Osteoblast (primary cell): Measurements from ENCODE around the gene EGR1. TPM values are rescaled to one million over a fixed set of nuclear protein-coding genes. Genes with fewer than 3 reads are reported as not detected.

ENCODE experiments used
- DNase-seq: peaks from one replicate; pipeline ENCODE4 v3.0.0; 2011; ENCODE audit warnings: low spot score, mixed read lengths; ENCODE audit not compliant: insufficient read length; ENCODE audit errors: missing footprints
- H2AFZ ChIP-seq: 2 replicates; pipeline ENCODE4 v1.6.0; 2011; ENCODE audit warnings: mild to moderate bottlenecking, low read length
- H3K27ac ChIP-seq: 2 replicates; pipeline ENCODE4 v1.5.1; 2011; ENCODE audit warnings: mild to moderate bottlenecking, low read depth, low read length, moderate library complexity
- H3K27me3 ChIP-seq: 2 replicates; pipeline ENCODE4 v1.6.0; 2012; ENCODE audit warnings: mild to moderate bottlenecking, control low read depth, inconsistent platforms, low read length, moderate library complexity; ENCODE audit not compliant: insufficient read depth
- H3K36me3 ChIP-seq: 2 replicates; pipeline ENCODE4 v1.5.1; 2011; ENCODE audit warnings: mild to moderate bottlenecking, low read length, control low read depth, moderate library complexity; ENCODE audit not compliant: insufficient read depth
- H3K4me1 ChIP-seq: 2 replicates; pipeline ENCODE4 v1.5.1; 2011; ENCODE audit warnings: mild to moderate bottlenecking, low read length, control low read depth, moderate library complexity; ENCODE audit not compliant: insufficient read depth
- H3K4me2 ChIP-seq: 2 replicates; pipeline ENCODE4 v1.6.0; 2011; ENCODE audit warnings: mild to moderate bottlenecking, low read length; ENCODE audit not compliant: insufficient read depth
- H3K4me3 ChIP-seq: fragments of 200-600 bp; sonication (generic); 3 replicates; pipeline ENCODE4 v1.5.1; 2012; ENCODE audit warnings: mild to moderate bottlenecking, low read length, inconsistent platforms; ENCODE audit not compliant: insufficient read depth
- H3K79me2 ChIP-seq: 2 replicates; pipeline ENCODE4 v1.6.0; 2012; ENCODE audit warnings: mild to moderate bottlenecking, low read length, control low read depth, inconsistent platforms; ENCODE audit not compliant: insufficient read depth
- H3K9me3 ChIP-seq: 2 replicates; pipeline ENCODE4 v1.5.1; 2011; ENCODE audit warnings: low read depth, low read length, control low read depth
- H4K20me1 ChIP-seq: 2 replicates; pipeline ENCODE4 v1.6.0; 2012; ENCODE audit warnings: mild to moderate bottlenecking, low read length, control low read depth; ENCODE audit not compliant: insufficient read depth
- CTCF ChIP-seq: IDR thresholded peaks from 2 replicates; pipeline ENCODE4 v1.5.1; 2011; ENCODE audit warnings: mild to moderate bottlenecking, low read depth, low read length, moderate library complexity; ENCODE audit errors: extremely low read depth
- total RNA-seq: library from RNA; depleted of rRNA; stranded (reverse); fragments of >200 nt; gene quantifications from 2 replicates; pipeline ENCODE4 v1.2.3, GENCODE V29; 2012

EGR1 gene
- total RNA-seq, 1 donor = 2.2 TPM

DNA sequence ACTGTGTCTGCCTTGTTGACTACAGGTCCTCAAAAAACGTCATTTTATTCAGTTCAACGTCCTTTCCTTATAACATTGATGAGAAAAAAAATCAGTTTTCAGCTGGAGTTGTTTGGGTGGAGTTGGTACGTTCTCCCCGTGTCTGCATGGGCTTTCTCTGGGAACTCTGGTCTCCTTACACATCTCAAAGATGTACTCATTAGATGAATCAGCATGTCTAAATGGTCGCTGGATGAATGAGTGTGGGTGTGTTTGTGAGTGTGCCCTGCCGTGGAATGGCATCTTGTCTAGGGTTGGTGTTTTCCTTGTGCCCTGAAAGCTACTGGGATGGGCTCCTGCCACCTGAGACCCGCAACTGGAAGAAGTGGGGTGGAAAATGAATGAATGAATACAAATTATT lies 30.1 kb downstream of the EGR1 start:
- Histone ChIP-seq H4K20me1 (no peaks in the 10 kb centered on the region), H3K27ac (no peak overlapping the region), H3K36me3 (no peaks in the 10 kb centered on the region), H3K9me3 (no peaks in the 10 kb centered on the region), H3K79me2 (no peaks in the 10 kb centered on the region), H3K27me3 (no peaks in the 10 kb centered on the region), H3K4me3 (no peak overlapping the region), H3K4me1 (peaks cover 30% of the 10 kb centered on the region), H3K4me2 (no peak overlapping the region), H2AFZ (no peak overlapping the region)
- no peak for TF ChIP-seq CTCF
- peak; percentile 75 for DNase-seq

DNA sequence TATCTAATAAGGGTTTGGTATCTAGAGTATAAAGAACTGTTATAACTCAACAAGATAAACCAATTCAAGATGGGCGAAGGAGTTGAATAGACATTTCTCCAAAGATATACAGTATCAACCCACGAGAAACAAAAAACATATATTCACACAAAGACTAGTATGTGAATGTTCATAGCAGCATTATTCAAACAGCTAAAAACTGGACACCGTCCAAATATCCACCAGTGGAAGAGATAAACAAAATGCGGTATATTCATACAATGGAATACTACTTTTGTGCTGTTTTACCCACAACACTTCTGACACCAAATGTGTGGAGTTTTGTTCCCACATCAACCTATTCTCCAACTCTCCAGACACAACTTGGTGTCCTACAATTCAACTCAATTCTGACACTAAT lies 33.1 kb downstream of the EGR1 start:
- no peak overlapping the region for H3K4me3 ChIP-seq
- DNase-seq = no peak
- TF ChIP-seq CTCF = no peak

GRCh38 chr5:138502121-138502520 lies 36.8 kb downstream of the EGR1 start:
- Histone ChIP-seq H3K27me3 (no peaks in the 10 kb centered on the region), H3K4me1 (peaks cover 14% of the 10 kb centered on the region), H3K79me2 (no peaks in the 10 kb centered on the region), H3K36me3 (peaks cover 15% of the 10 kb centered on the region), H3K27ac (no peak overlapping the region), H3K4me2 (no peak overlapping the region), H4K20me1 (peaks cover 14% of the 10 kb centered on the region), H2AFZ (no peak overlapping the region), H3K4me3 (no peak overlapping the region), H3K9me3 (no peaks in the 10 kb centered on the region)
- DNase-seq = no peak
- no peak for TF ChIP-seq CTCF

More for the DNA sequence above, 33.1 kb downstream of the EGR1 start:
- H3K79me2 ChIP-seq = no peaks in the 10 kb centered on the region
- H2AFZ ChIP-seq = no peak overlapping the region
- no peak overlapping the region for H3K4me2 ChIP-seq
- no peaks in the 10 kb centered on the region for H3K36me3 ChIP-seq
- no peak overlapping the region for H3K27ac ChIP-seq
- H3K4me1 ChIP-seq = peaks cover 9% of the 10 kb centered on the region
- H3K9me3 ChIP-seq = no peaks in the 10 kb centered on the region
- peaks cover 2% of the 10 kb centered on the region for H4K20me1 ChIP-seq
- no peaks in the 10 kb centered on the region for H3K27me3 ChIP-seq

DNA sequence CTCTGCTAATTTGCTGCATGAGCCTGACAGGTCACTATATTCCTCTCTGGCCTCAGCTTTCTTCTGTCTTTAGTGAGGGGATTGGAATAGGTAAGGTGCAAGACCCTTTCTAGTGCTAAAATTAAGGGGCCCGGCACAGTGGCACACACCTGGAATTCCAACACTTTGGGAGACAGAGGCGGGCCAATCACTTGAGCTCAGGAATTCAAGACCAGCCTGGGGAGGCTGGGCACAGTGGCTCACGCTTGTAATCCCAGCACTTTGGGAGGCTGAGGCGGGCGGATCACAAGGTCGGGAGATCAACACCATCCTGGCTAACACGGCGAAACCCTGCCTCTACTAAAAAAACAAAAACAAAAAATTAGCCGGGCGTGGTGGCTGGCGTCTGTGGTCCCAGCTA lies 37.2 kb downstream of the EGR1 start:
- H3K4me1 ChIP-seq = peaks cover 14% of the 10 kb centered on the region
- TF ChIP-seq CTCF = no peak
- peaks cover 14% of the 10 kb centered on the region for H4K20me1 ChIP-seq
- no peaks in the 10 kb centered on the region for H3K79me2 ChIP-seq
- no peak overlapping the region for H3K4me3 ChIP-seq
- DNase-seq = no peak
- H3K9me3 ChIP-seq = no peaks in the 10 kb centered on the region
- peaks cover 19% of the 10 kb centered on the region for H3K36me3 ChIP-seq
- H2AFZ ChIP-seq = no peak overlapping the region
- no peak overlapping the region for H3K27ac ChIP-seq
- H3K27me3 ChIP-seq = no peaks in the 10 kb centered on the region
- no peak overlapping the region for H3K4me2 ChIP-seq
